Measurements from ENCODE around the gene TFEB.

TFEB gene

DNA sequence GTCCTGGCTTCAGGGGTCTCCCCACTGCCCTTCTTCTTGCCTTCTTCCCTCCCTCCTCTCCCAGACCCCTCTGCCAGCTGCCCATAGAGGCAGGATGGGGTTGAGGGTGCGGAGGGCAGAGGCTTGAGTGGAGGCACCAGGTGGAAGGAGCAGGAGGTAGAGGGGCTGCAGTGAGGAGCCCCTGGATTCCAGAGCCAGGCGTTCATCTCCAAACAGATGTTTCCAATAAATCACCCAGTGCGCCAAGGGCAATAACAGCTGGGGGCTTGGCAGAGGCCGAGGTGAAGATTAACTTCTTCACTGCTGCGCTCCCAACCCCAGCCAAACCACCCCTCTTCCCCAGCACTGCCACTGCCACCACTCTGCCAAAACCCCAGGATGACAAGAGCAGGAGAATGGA lies 86.5 kb downstream of the TFEB start:
- TF ChIP-seq CTCF (IDR thresholded peaks at IDR 0.05): no peak
- no peak for DNase-seq (ENCODE audit: low spot score)
- Histone ChIP-seq H3K4me3 (no peak overlapping the region), H3K27ac (no peak overlapping the region)

GRCh38 chr6:41648070-41648585 lies 87.3 kb downstream of the TFEB start:
- no peak for DNase-seq (ENCODE audit: low spot score)
- no peak for TF ChIP-seq CTCF (IDR thresholded peaks at IDR 0.05)

DNA sequence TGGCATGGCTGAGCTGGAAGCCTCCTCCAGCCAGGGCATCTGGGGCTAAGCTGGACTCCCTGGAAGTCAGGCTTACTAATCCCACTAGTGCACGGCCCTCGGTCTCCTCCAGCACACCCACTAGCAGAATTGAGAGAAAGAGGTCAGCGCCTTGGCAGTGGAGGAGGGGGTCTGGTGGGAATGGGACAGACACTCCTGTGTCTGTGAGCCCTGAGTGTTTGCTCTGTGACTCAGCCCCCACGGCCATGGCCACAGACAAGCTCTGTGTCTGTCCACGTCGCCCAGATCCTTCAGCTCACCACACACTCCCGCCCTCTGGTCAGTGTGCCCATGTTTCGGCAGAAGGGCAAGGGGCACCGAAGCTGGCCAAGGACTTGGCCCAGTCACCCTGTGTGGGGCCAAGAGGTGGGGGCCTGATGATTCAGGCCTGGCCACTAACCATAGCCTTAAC lies 88.3 kb downstream of the TFEB start:
- Histone ChIP-seq H3K27ac (no peak overlapping the region), H3K4me3 (no peak overlapping the region)
- DNase-seq (ENCODE audit: low spot score): no peak
- TF ChIP-seq CTCF (IDR thresholded peaks at IDR 0.05): no peak

More at GRCh38 chr6:41648070-41648585, 87.3 kb downstream of the TFEB start:
- Histone ChIP-seq H3K4me3 (no peak overlapping the region), H3K27ac (no peak overlapping the region)

DNA sequence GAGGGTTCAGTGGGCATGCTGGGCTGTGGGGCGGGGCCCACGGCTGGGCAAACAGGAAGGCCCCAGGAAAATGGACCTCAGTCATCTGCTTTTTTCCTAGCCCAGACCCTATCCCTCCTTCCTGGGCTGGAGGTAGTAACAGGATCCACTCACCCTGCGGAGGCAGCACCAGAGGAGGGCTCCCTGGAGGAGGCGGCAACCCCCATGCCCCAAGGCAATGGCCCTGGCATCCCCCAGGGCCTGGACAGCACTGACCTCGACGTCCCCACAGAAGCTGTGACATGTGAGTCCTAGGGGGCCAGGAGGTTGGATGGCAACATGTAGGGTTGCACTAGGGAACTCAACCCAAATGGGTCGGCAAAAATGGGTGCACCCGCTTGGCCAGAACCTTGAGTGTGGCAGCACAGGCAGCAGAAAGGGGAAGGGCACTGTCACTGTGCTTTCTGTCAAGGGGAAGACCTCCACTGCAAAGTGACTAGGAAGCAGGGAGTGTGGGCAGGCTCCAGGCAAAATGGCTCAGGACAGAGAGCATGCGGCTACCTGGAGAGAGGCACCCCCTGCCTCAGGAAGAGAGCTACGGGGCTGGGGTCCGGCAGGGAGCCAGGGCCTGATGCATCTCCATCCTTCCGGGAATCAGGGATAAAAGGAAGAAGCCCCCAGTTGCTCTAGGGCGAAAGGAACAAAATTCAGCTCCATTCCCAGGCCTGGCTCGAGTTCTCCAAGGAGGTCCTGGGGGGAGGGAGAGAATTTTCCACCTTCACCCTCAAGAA lies 89.2 kb downstream of the TFEB start:
- DNase-seq (ENCODE audit: low spot score): no peak
- Histone ChIP-seq H3K4me3 (no peak overlapping the region), H3K27ac (no peak overlapping the region)
- no peak for TF ChIP-seq CTCF (IDR thresholded peaks at IDR 0.05)

- H3K27ac ChIP-seq: no peak overlapping the region
- DNase-seq (ENCODE audit: low spot score): no peak
- H3K4me3 ChIP-seq: no peak overlapping the region
- no peak for TF ChIP-seq CTCF (IDR thresholded peaks at IDR 0.05)
Measured at GRCh38 chr6:41645007-41645618, 90.3 kb downstream of the TFEB start.

DNA sequence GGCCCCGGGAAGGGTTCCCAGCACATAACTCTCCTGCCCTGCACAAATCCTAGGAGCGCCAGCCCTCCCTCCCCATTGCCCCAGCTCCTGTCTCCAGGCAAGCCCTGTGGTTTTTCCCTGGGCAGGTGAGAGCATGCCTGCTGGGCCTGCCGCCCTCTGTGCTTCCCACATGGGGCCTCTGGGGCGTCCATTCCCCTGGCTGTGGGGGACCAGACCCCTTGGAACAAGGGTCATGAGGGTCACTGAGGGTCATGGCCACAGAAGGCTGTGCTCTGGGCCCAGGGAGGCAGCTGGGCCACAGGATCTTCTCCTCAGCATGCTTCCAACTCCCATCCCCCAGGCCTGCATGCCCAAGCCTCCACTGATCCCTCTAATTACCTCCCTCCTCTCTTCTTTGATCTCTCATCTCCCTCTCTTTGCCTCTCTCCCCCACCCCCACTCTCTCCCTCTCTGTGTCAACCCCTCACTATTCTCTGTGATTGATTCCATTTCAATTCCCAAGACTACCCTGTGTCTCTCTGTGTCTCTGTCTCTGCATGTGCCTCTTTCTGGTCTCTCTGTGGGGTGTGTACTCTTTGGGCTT lies 91.0 kb downstream of the TFEB start:
- Histone ChIP-seq H3K27ac (no peak overlapping the region), H3K4me3 (no peak overlapping the region)
- no peak for DNase-seq (ENCODE audit: low spot score)
- TF ChIP-seq CTCF (IDR thresholded peaks at IDR 0.05): no peak

Measured in coronary artery (tissue), 2 donors.